DMS53 treated with DMSO at 0.1 percent for 48 hours (cell line): ENCODE results near the gene IMPG1.
"Not testable (repeated sequence)": the region's sequence is repeated elsewhere in the genome, so short reads cannot be mapped to it uniquely, and the experiment has no call there.

ENCODE experiments used
- DNase-seq: peaks from one replicate; lab custom pipeline; 2025; ENCODE audit not compliant: unreplicated experiment; lab: John Stamatoyannopoulos, UW

The IMPG1 gene

GRCh38 chr6:75947935-75948334 is 124.5 kb downstream of the IMPG1 start:
- DNase-seq: no peak

GRCh38 chr6:75946146-75946831 is 126.2 kb downstream of the IMPG1 start:
- no peak for DNase-seq

- no peak for DNase-seq
These were observed 129.1 kb downstream of the IMPG1 start for GRCh38 chr6:75943381-75943780.

- DNase-seq: no peak
These were observed 131.0 kb downstream of the IMPG1 start for GRCh38 chr6:75941509-75941908.

GRCh38 chr6:75940564-75940963 is 131.9 kb downstream of the IMPG1 start:
- DNase-seq: no peak

- DNase-seq: no peak
These were observed 134.6 kb downstream of the IMPG1 start for GRCh38 chr6:75937846-75938245.

GRCh38 chr6:75936682-75937081 is 135.8 kb downstream of the IMPG1 start:
- DNase-seq: no peak

GRCh38 chr6:75935473-75935793 is 137.0 kb downstream of the IMPG1 start:
- no peak for DNase-seq

- DNase-seq: peak; percentile 87
These were observed 137.6 kb downstream of the IMPG1 start for GRCh38 chr6:75934643-75935472.

GRCh38 chr6:75933387-75933975 is 139.0 kb downstream of the IMPG1 start:
- no peak for DNase-seq

- DNase-seq: peak; percentile 12
These were observed 140.4 kb downstream of the IMPG1 start for GRCh38 chr6:75932067-75932466.

GRCh38 chr6:75931011-75931680 is 141.3 kb downstream of the IMPG1 start:
- no peak for DNase-seq

- no peak for DNase-seq
These were observed 145.9 kb downstream of the IMPG1 start for GRCh38 chr6:75926293-75927168.

GRCh38 chr6:75922226-75922625 is 150.2 kb downstream of the IMPG1 start:
- no peak for DNase-seq

GRCh38 chr6:75913040-75913439 is 159.4 kb downstream of the IMPG1 start:
- no peak for DNase-seq

GRCh38 chr6:75907444-75907843 is 165.0 kb downstream of the IMPG1 start:
- DNase-seq: no peak

- DNase-seq: no peak
These were observed 165.6 kb downstream of the IMPG1 start for GRCh38 chr6:75906871-75907270.

- DNase-seq: not testable (repeated sequence)
These were observed 167.3 kb downstream of the IMPG1 start for GRCh38 chr6:75905129-75905528.

GRCh38 chr6:75900216-75900615 is 172.2 kb downstream of the IMPG1 start:
- not testable (repeated sequence) for DNase-seq

- no peak for DNase-seq
These were observed 175.9 kb downstream of the IMPG1 start for GRCh38 chr6:75896526-75896925.

GRCh38 chr6:75893776-75894152 is 178.7 kb downstream of the IMPG1 start:
- no peak for DNase-seq
